ENCODE results near the gene ITIH1.

The ITIH1 gene

DNA sequence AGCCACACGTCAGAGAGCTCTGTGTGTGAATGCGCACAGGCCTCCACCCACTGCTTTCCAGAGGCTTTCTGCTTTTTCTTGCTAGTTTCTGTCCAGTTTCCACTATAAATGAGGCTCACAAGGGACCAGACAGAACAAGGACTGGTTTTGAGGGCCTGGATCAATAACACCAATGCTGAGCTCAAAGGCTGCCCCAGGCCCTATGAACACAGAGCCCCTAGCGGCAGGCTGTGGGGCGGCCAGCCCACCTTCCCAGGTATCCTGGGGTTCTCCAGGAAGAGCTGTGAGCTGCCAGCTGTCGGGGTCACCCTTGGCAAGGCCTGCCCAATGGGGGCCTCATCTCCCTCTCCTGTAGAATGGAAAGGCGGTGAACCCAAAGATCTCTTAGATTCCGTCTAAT, 15.0 kb downstream of the ITIH1 start:
- no peak for DNase-seq

DNA sequence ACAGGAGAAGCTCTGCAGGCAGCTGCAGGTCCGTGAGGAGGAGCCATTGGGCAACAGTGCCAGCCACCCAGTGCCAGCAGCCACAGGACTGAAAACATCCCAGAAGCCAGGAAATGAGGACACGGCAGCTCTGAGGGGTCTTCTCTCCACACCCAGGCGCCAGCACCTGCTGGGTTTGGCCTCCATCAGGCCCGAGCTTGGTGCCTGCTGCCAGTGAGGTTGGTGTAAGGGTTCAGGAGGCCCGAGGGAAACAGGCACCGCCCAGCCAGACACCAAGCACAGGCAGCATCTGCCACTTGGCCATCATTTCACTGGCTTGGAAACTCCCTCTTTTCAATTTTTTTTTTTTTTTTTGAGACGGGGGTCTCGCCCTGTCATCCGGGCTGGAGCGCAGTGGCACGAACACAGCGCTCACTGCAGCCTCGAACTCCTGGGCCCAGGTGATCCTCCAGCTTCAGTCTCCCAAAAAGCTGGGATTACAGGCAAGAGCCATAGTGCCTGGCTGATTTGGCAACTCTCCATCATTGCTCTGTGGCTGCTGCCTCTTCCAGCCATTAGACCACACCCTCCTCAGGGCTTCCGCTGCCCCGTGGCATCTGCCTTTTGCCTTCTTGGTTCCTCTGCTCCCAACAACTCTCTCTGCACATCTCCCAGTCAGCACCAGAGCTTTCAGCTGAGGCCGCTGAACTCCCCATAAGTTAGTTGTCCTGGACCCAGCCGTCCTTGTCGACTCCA, 15.7 kb downstream of the ITIH1 start:
- no peak for DNase-seq

GRCh38 chr3:52793702-52794611, 16.6 kb downstream of the ITIH1 start:
- no peak for DNase-seq

DNA sequence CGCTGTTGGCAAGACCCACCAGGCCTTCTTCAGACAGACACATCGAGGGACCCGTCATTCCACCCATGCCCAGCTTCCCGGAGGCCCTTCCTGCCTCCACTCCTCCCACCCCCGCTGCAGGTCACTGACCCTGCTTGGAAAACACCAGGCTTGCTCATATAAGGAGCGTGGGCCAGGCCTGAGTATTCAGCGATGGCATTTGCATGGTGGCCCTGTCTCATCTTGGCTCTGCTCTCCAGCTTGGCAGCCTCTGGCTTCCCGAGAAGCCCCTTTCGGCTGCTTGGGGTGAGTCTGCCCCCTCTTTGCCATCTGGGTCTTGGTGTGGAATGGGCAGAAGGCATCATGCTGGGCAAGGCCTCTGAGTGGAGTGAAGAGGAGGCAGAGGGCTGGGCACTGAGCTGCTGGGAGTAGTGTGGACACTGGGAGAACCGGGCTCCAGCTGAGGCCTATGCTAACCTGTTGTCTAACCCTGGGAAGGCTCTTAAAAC, 17.3 kb downstream of the ITIH1 start, which contains the start of gene ITIH3:
ITIH3 (plus strand) TSS at position 185 of the 488 bp plus-strand sequence; CDS start at position 193, 8 bp downstream.
- no peak for DNase-seq

DNA sequence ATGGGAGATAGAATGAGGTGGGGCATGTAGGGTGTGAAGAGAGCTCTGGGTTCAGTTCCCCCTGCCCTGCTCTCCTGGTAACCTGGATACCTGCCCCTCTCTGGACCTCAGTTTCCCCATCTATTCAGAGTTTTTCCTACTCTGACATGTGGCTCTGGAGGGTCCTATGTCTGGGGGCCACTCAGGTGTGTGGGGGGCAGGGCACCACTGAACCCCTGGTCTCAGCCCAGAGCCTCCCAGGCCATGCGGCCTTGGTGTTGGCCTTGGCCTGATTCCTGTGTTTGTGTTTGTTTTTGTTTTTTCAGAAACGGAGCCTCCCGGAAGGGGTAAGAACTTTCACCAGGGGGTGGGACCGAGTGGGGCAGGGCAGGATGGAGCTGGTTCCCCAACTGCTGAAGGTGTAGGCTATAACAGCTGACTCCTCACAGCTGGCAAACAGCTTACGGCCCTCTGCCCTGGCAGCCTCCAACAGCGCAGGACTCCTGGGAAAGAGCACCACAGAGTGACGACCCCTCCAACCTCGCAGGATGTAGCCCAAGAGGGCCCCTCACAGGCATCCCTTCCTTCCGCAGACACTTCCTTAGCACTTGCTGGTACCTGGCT, 18.0 kb downstream of the ITIH1 start:
- no peak for DNase-seq

DNA sequence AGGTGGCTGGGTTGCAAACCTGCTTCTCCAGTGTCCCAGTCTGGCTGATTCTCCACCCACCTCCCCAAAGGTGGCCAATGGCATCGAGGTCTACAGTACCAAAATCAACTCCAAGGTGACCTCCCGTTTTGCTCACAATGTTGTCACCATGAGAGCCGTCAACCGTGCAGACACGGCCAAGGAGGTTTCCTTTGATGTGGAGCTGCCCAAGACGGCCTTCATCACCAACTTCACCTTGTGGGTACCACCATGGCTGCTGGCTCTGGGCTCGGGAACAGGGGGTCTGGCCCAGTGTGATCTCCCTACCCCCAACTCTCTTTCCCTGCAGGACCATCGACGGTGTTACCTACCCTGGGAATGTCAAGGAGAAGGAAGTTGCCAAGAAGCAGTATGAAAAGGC, 19.0 kb downstream of the ITIH1 start:
- DNase-seq = no peak

- DNase-seq = no peak
These were observed 21.1 kb downstream of the ITIH1 start for GRCh38 chr3:52798376-52798977.

DNA sequence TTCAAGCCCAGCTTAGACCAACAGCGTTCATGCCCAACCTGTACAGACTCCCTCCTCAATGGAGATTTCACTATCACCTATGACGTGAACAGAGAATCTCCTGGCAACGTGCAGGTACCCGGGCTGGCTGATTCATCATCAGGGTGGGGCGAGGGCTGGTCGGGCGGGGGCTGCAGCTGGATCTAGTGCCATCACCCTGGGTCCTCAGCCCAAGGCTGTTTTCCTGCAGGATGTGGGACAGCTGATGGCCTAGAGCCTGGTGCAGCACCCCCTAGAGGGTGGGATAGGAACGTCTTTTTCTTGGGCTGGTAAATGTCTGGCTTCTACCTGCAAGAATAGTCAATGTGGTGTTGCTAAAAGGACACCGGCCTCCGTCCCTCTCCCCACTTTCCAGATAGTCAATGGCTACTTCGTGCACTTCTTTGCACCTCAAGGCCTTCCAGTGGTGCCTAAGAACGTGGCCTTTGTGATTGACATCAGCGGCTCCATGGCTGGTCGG, 21.6 kb downstream of the ITIH1 start:
- peak; percentile 7 for DNase-seq

- no peak for DNase-seq
These were observed 22.7 kb downstream of the ITIH1 start for GRCh38 chr3:52800079-52800478.

DNA sequence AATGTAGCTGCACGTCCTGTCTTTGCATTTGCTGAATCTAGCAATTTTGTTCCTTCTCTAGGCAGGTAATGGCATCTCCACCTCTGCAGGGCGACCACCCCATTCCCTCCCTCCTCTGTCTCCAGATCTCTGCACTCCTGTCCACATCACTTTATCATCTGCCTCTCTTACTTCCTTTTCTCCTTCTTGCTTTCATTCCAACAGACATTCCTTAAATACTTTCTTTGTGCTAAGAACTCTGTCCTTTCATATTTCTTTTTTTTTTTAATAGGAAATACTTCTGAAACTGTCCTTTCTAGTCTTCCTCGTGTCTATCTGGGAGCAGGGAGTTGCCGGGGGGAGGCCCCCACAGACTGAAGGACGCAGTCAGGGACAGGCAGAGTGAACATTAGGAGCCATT, 24.4 kb downstream of the ITIH1 start:
- no peak for DNase-seq

GRCh38 chr3:52805270-52806039, 28.1 kb downstream of the ITIH1 start:
- DNase-seq = no peak

GRCh38 chr3:52809149-52809548, 31.8 kb downstream of the ITIH1 start:
- DNase-seq = no peak

DNA sequence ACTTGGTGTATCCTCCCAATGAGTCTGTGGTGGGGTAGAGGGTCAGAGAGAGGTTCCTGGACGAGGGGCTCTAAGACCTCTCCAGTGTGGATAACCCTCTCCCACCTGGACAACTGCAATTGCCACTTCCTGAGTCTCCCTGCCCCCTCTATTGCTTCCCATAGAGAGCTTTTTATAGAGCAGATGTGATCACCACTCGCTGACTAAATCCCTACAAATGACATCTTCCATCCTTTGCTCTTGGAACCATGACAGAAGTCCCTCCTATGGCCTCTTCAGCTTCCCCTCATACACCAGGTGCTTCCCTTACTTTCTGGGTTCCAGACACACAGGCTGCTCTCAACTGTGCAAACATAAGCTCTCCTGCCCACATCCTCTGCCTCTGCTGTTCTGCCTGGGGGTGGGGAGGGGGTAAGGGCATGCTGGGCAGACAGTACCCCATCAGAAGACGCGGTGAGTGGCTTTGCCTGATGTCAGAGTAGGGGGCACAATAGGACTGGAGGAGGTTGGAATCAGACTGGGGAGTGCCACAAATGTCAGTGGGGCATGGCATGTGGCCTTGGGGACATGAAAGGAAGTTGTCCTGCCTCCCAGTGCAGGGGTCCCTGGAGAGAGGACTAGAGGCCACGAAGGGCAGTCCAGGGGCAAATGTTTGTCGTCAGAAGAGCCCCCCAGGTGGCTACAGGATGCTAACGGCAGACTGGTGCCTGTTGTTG, 32.4 kb downstream of the ITIH1 start:
- no peak for DNase-seq

GRCh38 chr3:52810923-52811322, 33.5 kb downstream of the ITIH1 start:
- no peak for DNase-seq

DNA sequence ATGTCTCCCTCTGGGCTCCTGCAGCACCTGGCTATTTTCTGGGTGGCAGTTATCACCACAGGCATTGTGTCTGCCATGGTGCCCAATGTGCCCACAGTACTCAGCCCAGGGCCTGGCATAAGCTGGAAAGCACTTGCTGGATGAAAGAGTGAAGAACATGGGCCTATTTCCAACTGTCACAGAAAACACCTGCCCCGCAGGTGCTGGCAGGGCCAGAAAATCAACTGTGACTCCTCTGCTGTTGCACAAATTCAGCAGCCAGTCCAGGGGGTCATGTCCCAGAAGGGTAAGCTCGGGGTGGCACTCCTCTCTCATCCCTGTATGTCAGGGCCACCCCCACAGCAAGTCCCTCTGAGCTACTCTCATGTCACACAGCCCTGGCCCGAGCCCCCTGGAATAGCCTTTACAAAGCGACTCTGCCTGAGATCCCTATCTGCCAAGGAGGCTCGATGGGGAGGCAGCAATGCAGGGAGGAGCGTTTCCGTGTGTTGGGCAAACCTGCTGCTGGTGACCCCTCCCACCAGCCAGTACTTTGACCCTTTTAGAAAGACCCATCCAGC, 34.1 kb downstream of the ITIH1 start:
- DNase-seq = no peak

DNA sequence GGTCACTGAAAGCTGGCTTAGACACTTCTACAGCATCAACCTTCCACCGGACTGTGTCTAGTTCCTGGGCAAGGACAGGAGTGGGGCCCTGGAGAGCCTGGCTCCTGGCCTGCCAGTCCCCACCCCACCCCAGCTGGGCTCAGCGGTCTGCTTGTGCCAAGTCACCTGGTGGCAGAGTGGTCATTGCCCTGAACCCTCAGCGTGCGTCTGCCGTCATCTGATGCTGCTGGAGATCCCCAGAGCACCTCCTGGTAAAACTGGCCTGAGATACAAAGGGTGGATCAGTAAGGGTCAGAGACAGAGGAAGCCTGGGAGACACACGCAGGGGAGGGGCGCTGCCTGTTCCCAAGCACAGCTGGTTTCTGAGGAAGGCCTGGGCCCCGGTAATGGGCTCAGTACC, 36.4 kb downstream of the ITIH1 start:
- DNase-seq = no peak

DNA sequence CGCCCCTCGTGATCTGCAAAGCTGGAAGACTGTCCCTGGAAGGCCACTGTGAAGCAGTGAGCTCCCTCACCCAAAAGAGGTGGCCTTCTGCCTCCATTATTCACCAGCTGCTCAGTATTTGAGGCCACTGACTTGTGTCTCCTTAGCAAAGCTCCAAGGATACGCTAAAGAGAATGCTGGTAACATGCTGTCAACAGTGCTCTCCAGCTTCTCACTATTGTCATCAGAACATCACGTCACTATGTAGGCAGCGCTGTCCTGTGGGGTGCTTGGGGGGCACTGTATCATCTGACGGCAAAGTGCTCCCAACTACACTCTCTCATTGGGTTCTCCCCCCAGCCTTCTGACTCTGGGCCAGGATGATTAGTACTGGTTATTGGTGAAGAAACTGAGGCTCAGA, 38.8 kb downstream of the ITIH1 start:
- no peak for DNase-seq

DNA sequence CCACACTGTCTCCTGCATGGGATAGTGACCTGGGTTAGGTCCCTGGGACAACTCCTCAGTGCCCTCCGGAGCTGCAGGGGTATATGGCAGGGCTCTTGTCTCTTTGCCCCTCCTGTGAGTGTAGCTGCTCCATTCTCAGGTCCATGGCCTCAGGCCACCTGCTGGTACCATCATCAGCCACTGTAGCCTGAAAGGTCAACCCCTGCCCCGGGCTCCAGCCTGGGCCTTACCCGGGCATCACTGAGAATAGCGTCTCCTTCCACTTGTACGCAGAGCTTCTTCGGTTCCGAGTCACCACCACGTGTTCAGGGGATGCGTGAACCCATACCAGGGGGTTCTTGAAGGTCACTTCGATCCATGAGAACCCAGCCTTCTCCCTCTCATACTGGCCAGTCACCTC, 39.3 kb downstream of the ITIH1 start:
- DNase-seq = no peak

DNA sequence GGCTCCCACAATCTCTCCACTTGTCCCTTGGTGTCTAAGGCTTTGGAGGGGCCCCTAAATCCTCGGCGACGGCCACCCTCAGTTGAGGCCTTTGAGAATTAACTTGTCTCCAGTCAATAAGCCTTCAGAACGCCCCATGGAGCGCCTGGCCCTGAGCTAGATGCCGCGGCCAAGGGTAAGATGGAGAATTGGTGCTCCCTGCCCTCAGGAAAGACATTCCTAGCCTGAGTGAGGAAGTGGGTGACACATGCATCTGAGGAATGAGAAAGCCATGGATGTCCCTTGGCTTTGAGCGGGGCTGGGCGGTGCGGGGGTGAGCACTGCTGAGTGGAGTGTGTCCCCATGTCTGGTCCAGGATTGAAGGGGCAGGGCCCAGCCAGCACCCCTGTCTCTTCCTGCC, 39.8 kb downstream of the ITIH1 start:
- no peak for DNase-seq

DNA sequence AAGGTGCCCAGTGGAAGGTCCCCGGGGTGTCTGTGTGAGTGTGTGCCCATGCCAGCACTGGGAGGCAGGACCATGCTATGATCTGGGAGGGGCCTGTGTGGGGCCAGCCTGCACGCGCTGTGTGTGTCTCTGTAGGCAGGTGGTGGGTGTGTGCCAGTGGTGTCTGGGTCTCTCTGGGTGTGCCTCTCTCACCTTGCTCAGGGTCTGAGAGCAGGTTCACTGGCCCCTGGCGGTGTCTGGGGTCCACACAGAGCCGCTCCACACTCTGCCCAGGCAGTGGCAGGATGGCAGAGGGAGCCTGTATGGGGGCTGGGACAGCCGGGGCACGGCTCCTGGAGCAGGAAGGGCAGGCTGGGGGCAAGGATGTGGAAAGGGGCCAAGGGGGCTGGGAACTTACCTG, 40.5 kb downstream of the ITIH1 start:
- DNase-seq = no peak

DNA sequence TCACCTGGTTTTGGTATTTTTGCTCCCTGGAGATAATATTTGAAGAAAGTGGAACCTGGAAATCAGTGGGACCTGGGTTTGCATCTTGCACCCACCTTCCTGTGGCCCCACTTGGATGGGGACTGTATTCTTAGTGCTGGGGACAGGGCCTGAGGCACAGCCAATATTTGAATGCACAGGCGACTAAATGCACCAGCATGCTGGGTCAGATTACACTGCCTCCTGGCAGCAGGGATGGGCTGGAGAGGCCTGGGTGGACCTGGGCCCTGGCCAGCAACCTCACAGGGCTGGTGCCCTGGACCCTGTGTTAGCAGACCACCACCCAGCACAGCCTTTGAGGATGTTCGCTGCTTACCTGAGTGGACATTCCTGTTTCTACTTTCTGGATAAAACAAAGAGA, 42.5 kb downstream of the ITIH1 start:
- DNase-seq = no peak

All from CD4-positive, alpha-beta T cell treated with Interleukin-10 for 1 hour (primary cell).